ENCODE data around the gene CYBA. TPM values are rescaled to one million over a fixed set of nuclear protein-coding genes. Genes with fewer than 3 reads are reported as not detected.

Gene CYBA
- total RNA-seq, 1 donor from 2014 or later: 188 TPM

GRCh38 chr16:88684569-88685155, 33.8 kb upstream of the CYBA start:
- H3K27ac ChIP-seq: no peak overlapping the region
- TF ChIP-seq POLR2AphosphoS5 (IDR thresholded peaks at IDR 0.05; ENCODE audit: insufficient read depth in 1 of 2, low read depth in 1 of 2) (no peak), CTCF (IDR thresholded peaks at IDR 0.05) (no peak), POLR2A (IDR thresholded peaks at IDR 0.05) (no peak)
- intact Hi-C loops (cut with DNase I): loop anchor here (10.0 kb wide), 1 partner anchor 60 kb away; no protein-coding TSS in a partner anchor
- DNase-seq (ENCODE audit: extremely low spot score in 2 of 2): no peak
- no peaks in the 10 kb centered on the region for H3K9me3 ChIP-seq
- no peaks in the 10 kb centered on the region for H3K27me3 ChIP-seq
- H3K36me3 ChIP-seq: no peaks in the 10 kb centered on the region
- peaks cover 24% of the 10 kb centered on the region for H3K4me1 ChIP-seq
- H3K4me3 ChIP-seq: no peak overlapping the region

GRCh38 chr16:88681709-88682451, 31.0 kb upstream of the CYBA start:
- Histone ChIP-seq H3K27ac (no peak overlapping the region), H3K27me3 (no peaks in the 10 kb centered on the region), H3K4me3 (no peak overlapping the region), H3K4me1 (peaks cover 22% of the 10 kb centered on the region), H3K36me3 (no peaks in the 10 kb centered on the region), H3K9me3 (no peaks in the 10 kb centered on the region)
- intact Hi-C loops (cut with DNase I): loop anchor here (10.0 kb wide), 1 partner anchor 63 kb away; no protein-coding TSS in a partner anchor
- no peak for DNase-seq (ENCODE audit: extremely low spot score in 2 of 2)
- TF ChIP-seq POLR2AphosphoS5 (IDR thresholded peaks at IDR 0.05; ENCODE audit: insufficient read depth in 1 of 2, low read depth in 1 of 2): no peak
- no peak for TF ChIP-seq CTCF (IDR thresholded peaks at IDR 0.05)
- no peak for TF ChIP-seq POLR2A (IDR thresholded peaks at IDR 0.05)

- H3K9me3 ChIP-seq: no peaks in the 10 kb centered on the region
- H3K27me3 ChIP-seq: no peaks in the 10 kb centered on the region
- H3K36me3 ChIP-seq: no peaks in the 10 kb centered on the region
- H3K27ac ChIP-seq: no peak overlapping the region
- DNase-seq (ENCODE audit: extremely low spot score in 2 of 2): no peak
- no peak overlapping the region for H3K4me3 ChIP-seq
- no peak for TF ChIP-seq POLR2AphosphoS5 (IDR thresholded peaks at IDR 0.05; ENCODE audit: insufficient read depth in 1 of 2, low read depth in 1 of 2)
- no peak for TF ChIP-seq CTCF (IDR thresholded peaks at IDR 0.05)
- TF ChIP-seq POLR2A (IDR thresholded peaks at IDR 0.05): no peak
- peaks cover 15% of the 10 kb centered on the region for H3K4me1 ChIP-seq
- intact Hi-C loops (cut with DNase I): loop anchor here (10.0 kb wide), 1 partner anchor 64 kb away; no protein-coding TSS in a partner anchor
Measured at GRCh38 chr16:88681084-88681680, 30.3 kb upstream of the CYBA start.

GRCh38 chr16:88680554-88681083, 29.8 kb upstream of the CYBA start:
- no peaks in the 10 kb centered on the region for H3K9me3 ChIP-seq

More at GRCh38 chr16:88680554-88681083, 29.8 kb upstream of the CYBA start:
- TF ChIP-seq CTCF (IDR thresholded peaks at IDR 0.05): no peak
- TF ChIP-seq POLR2A (IDR thresholded peaks at IDR 0.05): no peak
- no peak for TF ChIP-seq POLR2AphosphoS5 (IDR thresholded peaks at IDR 0.05; ENCODE audit: insufficient read depth in 1 of 2, low read depth in 1 of 2)
- Histone ChIP-seq H3K4me1 (peaks cover 9% of the 10 kb centered on the region), H3K4me3 (no peak overlapping the region), H3K36me3 (no peaks in the 10 kb centered on the region), H3K27me3 (no peaks in the 10 kb centered on the region), H3K27ac (no peak overlapping the region)
- DNase-seq (ENCODE audit: extremely low spot score in 2 of 2): no peak
- intact Hi-C loops (cut with DNase I): loop anchor here (10.0 kb wide), 1 partner anchor 64 kb away; no protein-coding TSS in a partner anchor
